SH-SY5Y (cell line): Measurements from ENCODE around the gene ZNF385D.

Source experiments
- GATA2 ChIP-seq: IDR thresholded peaks from 2 replicates; pipeline ENCODE4 v1.6.1; 2011; ENCODE audit warnings: mild to moderate bottlenecking, low read depth, low read length
- GATA3 ChIP-seq: IDR thresholded peaks from 2 replicates; pipeline ENCODE4 v1.6.1; 2011; ENCODE audit warnings: low read depth, mild to moderate bottlenecking, low read length, moderate library complexity

The ZNF385D gene

GRCh38 chr3:21457084-21457483 lies 293.9 kb downstream of the ZNF385D start:
- TF ChIP-seq GATA3 (no peak), GATA2 (no peak)

GRCh38 chr3:21449738-21450137 lies 301.3 kb downstream of the ZNF385D start:
- TF ChIP-seq GATA3: no peak
- no peak for TF ChIP-seq GATA2

GRCh38 chr3:21447476-21448151 lies 303.4 kb downstream of the ZNF385D start:
- TF ChIP-seq GATA3 (no peak; the same call in 1 of the 2 replicates), GATA2 (no peak)

- TF ChIP-seq GATA3 (no peak), GATA2 (no peak)
Observed at GRCh38 chr3:21446945-21447475, 304.0 kb downstream of the ZNF385D start.

GRCh38 chr3:21446027-21446426 lies 305.0 kb downstream of the ZNF385D start:
- TF ChIP-seq GATA2 (no peak), GATA3 (no peak)

GRCh38 chr3:21441821-21442220 lies 309.2 kb downstream of the ZNF385D start:
- no peak for TF ChIP-seq GATA3

- TF ChIP-seq GATA2: no peak
- TF ChIP-seq GATA3: no peak
Observed at GRCh38 chr3:21436835-21437234, 314.2 kb downstream of the ZNF385D start.

- TF ChIP-seq GATA3 (no peak), GATA2 (no peak)
Observed at GRCh38 chr3:21435871-21436270, 315.1 kb downstream of the ZNF385D start.

GRCh38 chr3:21434310-21434709 lies 316.7 kb downstream of the ZNF385D start:
- TF ChIP-seq GATA2: no peak
- TF ChIP-seq GATA3: no peak

- TF ChIP-seq GATA2 (no peak), GATA3 (no peak)
Observed at GRCh38 chr3:21433751-21434150, 317.3 kb downstream of the ZNF385D start.

GRCh38 chr3:21426920-21427319 lies 324.1 kb downstream of the ZNF385D start:
- TF ChIP-seq GATA3: no peak
- no peak for TF ChIP-seq GATA2

- TF ChIP-seq GATA3: no peak
- TF ChIP-seq GATA2: no peak
Observed at GRCh38 chr3:21425715-21426114, 325.3 kb downstream of the ZNF385D start.

- TF ChIP-seq GATA3 (no peak), GATA2 (no peak)
Observed at GRCh38 chr3:21421096-21421495, 329.9 kb downstream of the ZNF385D start.

GRCh38 chr3:21417991-21418390 lies 333.0 kb downstream of the ZNF385D start:
- peak; percentile 61; the same call in 1 of the 2 replicates for TF ChIP-seq GATA2
- TF ChIP-seq GATA3: peak; percentile 13; the same call in 1 of the 2 replicates

GRCh38 chr3:21414506-21414905 lies 336.5 kb downstream of the ZNF385D start:
- TF ChIP-seq GATA2 (peak; percentile 82), GATA3 (peak; percentile 79)
